ENCODE measurements around the gene HDAC9.

The HDAC9 gene

GRCh38 chr7:18900236-18900635 is 404.7 kb downstream of the HDAC9 start:
- H3K4me3 Mint-ChIP-seq, result no peak overlapping the region
- H3K27me3 Mint-ChIP-seq, result no peaks in the 10 kb centered on the region
- ATAC-seq (ENCODE audit: low read depth) (no peak), DNase-seq (ENCODE audit: low spot score in 2 of 2) (no peak)
- H3K9me3 Mint-ChIP-seq, result peaks cover 1% of the 10 kb centered on the region
- H3K4me1 Mint-ChIP-seq, result no peaks in the 10 kb centered on the region
- no peak overlapping the region for H3K27ac Mint-ChIP-seq
- H3K36me3 Mint-ChIP-seq, result peaks cover 3% of the 10 kb centered on the region

GRCh38 chr7:18900803-18901202 is 405.3 kb downstream of the HDAC9 start:
- no peak overlapping the region for H3K27ac Mint-ChIP-seq
- H3K9me3 Mint-ChIP-seq, result peaks cover 1% of the 10 kb centered on the region
- H3K4me1 Mint-ChIP-seq, result no peaks in the 10 kb centered on the region
- H3K36me3 Mint-ChIP-seq, result peaks cover 3% of the 10 kb centered on the region
- no peaks in the 10 kb centered on the region for H3K27me3 Mint-ChIP-seq
- ATAC-seq (ENCODE audit: low read depth) (no peak), DNase-seq (ENCODE audit: low spot score in 2 of 2) (no peak)
- no peak overlapping the region for H3K4me3 Mint-ChIP-seq

- Mint-ChIP-seq H3K4me3 (no peak overlapping the region), H3K36me3 (peaks cover 3% of the 10 kb centered on the region), H3K27ac (no peak overlapping the region), H3K9me3 (peaks cover 1% of the 10 kb centered on the region), H3K4me1 (no peaks in the 10 kb centered on the region), H3K27me3 (no peaks in the 10 kb centered on the region)
- ATAC-seq (ENCODE audit: low read depth) (no peak), DNase-seq (ENCODE audit: low spot score in 2 of 2) (no peak)
Observed at GRCh38 chr7:18901351-18901750, 405.8 kb downstream of the HDAC9 start.

- Mint-ChIP-seq H3K4me3 (no peak overlapping the region), H3K4me1 (no peaks in the 10 kb centered on the region), H3K27me3 (no peaks in the 10 kb centered on the region), H3K27ac (no peak overlapping the region), H3K9me3 (peaks cover 1% of the 10 kb centered on the region), H3K36me3 (peaks cover 5% of the 10 kb centered on the region)
- DNase-seq (ENCODE audit: low spot score in 2 of 2) (no peak), ATAC-seq (ENCODE audit: low read depth) (no peak)
Observed at GRCh38 chr7:18901982-18902421, 406.5 kb downstream of the HDAC9 start.

GRCh38 chr7:18902892-18903291 is 407.3 kb downstream of the HDAC9 start:
- peaks cover 1% of the 10 kb centered on the region for H3K9me3 Mint-ChIP-seq
- H3K4me3 Mint-ChIP-seq, result no peak overlapping the region
- no peaks in the 10 kb centered on the region for H3K4me1 Mint-ChIP-seq
- no peak for DNase-seq (ENCODE audit: low spot score in 2 of 2)
- no peak overlapping the region for H3K27ac Mint-ChIP-seq
- H3K27me3 Mint-ChIP-seq, result no peaks in the 10 kb centered on the region
- ATAC-seq (ENCODE audit: low read depth), result no peak
- H3K36me3 Mint-ChIP-seq, result peaks cover 5% of the 10 kb centered on the region

- Mint-ChIP-seq H3K9me3 (peaks cover 3% of the 10 kb centered on the region), H3K4me3 (no peak overlapping the region), H3K27me3 (no peaks in the 10 kb centered on the region), H3K36me3 (peaks cover 7% of the 10 kb centered on the region), H3K27ac (no peak overlapping the region), H3K4me1 (no peaks in the 10 kb centered on the region)
- DNase-seq (ENCODE audit: low spot score in 2 of 2) (no peak), ATAC-seq (ENCODE audit: low read depth) (no peak)
Observed at GRCh38 chr7:18903695-18904094, 408.1 kb downstream of the HDAC9 start.

- Mint-ChIP-seq H3K27me3 (no peaks in the 10 kb centered on the region), H3K36me3 (peaks cover 7% of the 10 kb centered on the region), H3K27ac (no peak overlapping the region), H3K4me1 (no peaks in the 10 kb centered on the region), H3K4me3 (no peak overlapping the region), H3K9me3 (peaks cover 5% of the 10 kb centered on the region)
- ATAC-seq (ENCODE audit: low read depth) (no peak), DNase-seq (ENCODE audit: low spot score in 2 of 2) (no peak)
Observed at GRCh38 chr7:18905316-18905943, 409.9 kb downstream of the HDAC9 start.

GRCh38 chr7:18906901-18907300 is 411.4 kb downstream of the HDAC9 start:
- Mint-ChIP-seq H3K36me3 (peaks cover 9% of the 10 kb centered on the region), H3K9me3 (peaks cover 5% of the 10 kb centered on the region), H3K4me1 (no peaks in the 10 kb centered on the region), H3K27me3 (no peaks in the 10 kb centered on the region), H3K4me3 (no peak overlapping the region), H3K27ac (no peak overlapping the region)
- DNase-seq (ENCODE audit: low spot score in 2 of 2) (no peak), ATAC-seq (ENCODE audit: low read depth) (no peak)

GRCh38 chr7:18913106-18913505 is 417.6 kb downstream of the HDAC9 start:
- no peak overlapping the region for H3K4me3 Mint-ChIP-seq
- DNase-seq (ENCODE audit: low spot score in 2 of 2) (no peak), ATAC-seq (ENCODE audit: low read depth) (no peak)
- no peaks in the 10 kb centered on the region for H3K27me3 Mint-ChIP-seq
- peaks cover 6% of the 10 kb centered on the region for H3K36me3 Mint-ChIP-seq
- H3K4me1 Mint-ChIP-seq, result no peaks in the 10 kb centered on the region
- H3K9me3 Mint-ChIP-seq, result peaks cover 6% of the 10 kb centered on the region
- no peak overlapping the region for H3K27ac Mint-ChIP-seq

- H3K4me1 Mint-ChIP-seq, result no peaks in the 10 kb centered on the region
- no peak overlapping the region for H3K27ac Mint-ChIP-seq
- no peaks in the 10 kb centered on the region for H3K27me3 Mint-ChIP-seq
- H3K4me3 Mint-ChIP-seq, result no peak overlapping the region
- ATAC-seq (ENCODE audit: low read depth) (no peak), DNase-seq (ENCODE audit: low spot score in 2 of 2) (no peak)
- peaks cover 6% of the 10 kb centered on the region for H3K36me3 Mint-ChIP-seq
- peaks cover 6% of the 10 kb centered on the region for H3K9me3 Mint-ChIP-seq
Observed at GRCh38 chr7:18916826-18917225, 421.3 kb downstream of the HDAC9 start.

GRCh38 chr7:18927134-18927533 is 431.6 kb downstream of the HDAC9 start:
- Mint-ChIP-seq H3K4me3 (no peak overlapping the region), H3K27ac (no peak overlapping the region), H3K4me1 (no peaks in the 10 kb centered on the region), H3K36me3 (no peaks in the 10 kb centered on the region), H3K27me3 (no peaks in the 10 kb centered on the region), H3K9me3 (no peaks in the 10 kb centered on the region)
- DNase-seq (ENCODE audit: low spot score in 2 of 2) (no peak), ATAC-seq (ENCODE audit: low read depth) (no peak)

GRCh38 chr7:18936265-18936664 is 440.7 kb downstream of the HDAC9 start:
- ATAC-seq (ENCODE audit: low read depth) (no peak), DNase-seq (ENCODE audit: low spot score in 2 of 2) (no peak)
- Mint-ChIP-seq H3K4me3 (no peak overlapping the region), H3K27ac (no peak overlapping the region), H3K9me3 (peaks cover 4% of the 10 kb centered on the region), H3K27me3 (no peaks in the 10 kb centered on the region), H3K36me3 (peaks cover 6% of the 10 kb centered on the region), H3K4me1 (no peaks in the 10 kb centered on the region)

- Mint-ChIP-seq H3K27ac (no peak overlapping the region), H3K27me3 (no peaks in the 10 kb centered on the region), H3K36me3 (peaks cover 4% of the 10 kb centered on the region), H3K9me3 (no peaks in the 10 kb centered on the region), H3K4me1 (no peaks in the 10 kb centered on the region), H3K4me3 (no peak overlapping the region)
- DNase-seq (ENCODE audit: low spot score in 2 of 2) (no peak), ATAC-seq (ENCODE audit: low read depth) (no peak)
Observed at GRCh38 chr7:18939771-18940592, 444.4 kb downstream of the HDAC9 start.

- no peaks in the 10 kb centered on the region for H3K4me1 Mint-ChIP-seq
- no peak for ATAC-seq (ENCODE audit: low read depth)
- no peak for DNase-seq (ENCODE audit: low spot score in 2 of 2)
- H3K9me3 Mint-ChIP-seq, result no peaks in the 10 kb centered on the region
- H3K27ac Mint-ChIP-seq, result no peak overlapping the region
- H3K36me3 Mint-ChIP-seq, result peaks cover 4% of the 10 kb centered on the region
- H3K4me3 Mint-ChIP-seq, result no peak overlapping the region
- no peaks in the 10 kb centered on the region for H3K27me3 Mint-ChIP-seq
Observed at GRCh38 chr7:18940593-18941134, 445.1 kb downstream of the HDAC9 start.
